Neural progenitor cell (in vitro differentiated cells): ENCODE results near the gene TSPAN2. TPM values are rescaled to one million over a fixed set of nuclear protein-coding genes. Genes with fewer than 3 reads are reported as not detected.

Experiments used
- DNase-seq: peaks from one replicate; pipeline ENCODE4 v3.0.0-alpha.2; 2016; ENCODE audit warnings: low spot score
- H2AFZ ChIP-seq: fragments of 200-600 bp; sonication (generic); replicated peaks from 2 replicates; pipeline ENCODE4 v1.6.1; 2016; ENCODE audit warnings: antibody characterized with exemption
- H3F3A ChIP-seq: fragments of 200-600 bp; sonication (generic); 2 replicates; pipeline ENCODE4 v1.6.1; 2016; ENCODE audit warnings: antibody characterized with exemption, low read depth
- H3K27ac ChIP-seq: fragments of 200-600 bp; sonication (generic); 2 replicates; pipeline ENCODE4 v1.5.1; 2016; ENCODE audit warnings: mild to moderate bottlenecking
- H3K27me3 ChIP-seq: fragments of 200-600 bp; sonication (generic); 2 replicates; pipeline ENCODE4 v1.6.1; 2016; ENCODE audit warnings: mild to moderate bottlenecking, moderate library complexity
- H3K36me3 ChIP-seq: fragments of 200-600 bp; sonication (generic); 2 replicates; pipeline ENCODE4 v1.5.1; 2016
- H3K4me1 ChIP-seq: fragments of 200-600 bp; sonication (generic); 2 replicates; pipeline ENCODE4 v1.6.1; 2016; ENCODE audit warnings: mixed run types
- H3K4me2 ChIP-seq: fragments of 200-600 bp; sonication (generic); 2 replicates; pipeline ENCODE4 v1.6.1; 2016
- H3K4me3 ChIP-seq: fragments of 200-600 bp; sonication (generic); 2 replicates; pipeline ENCODE4 v1.5.1; 2016
- H3K79me2 ChIP-seq: fragments of 200-600 bp; sonication (generic); 2 replicates; pipeline ENCODE4 v1.6.1; 2016; ENCODE audit warnings: low read depth
- H3K9ac ChIP-seq: fragments of 200-600 bp; sonication (generic); 2 replicates; pipeline ENCODE4 v1.6.1; 2016
- H3K9me3 ChIP-seq: fragments of 200-600 bp; sonication (generic); 2 replicates; pipeline ENCODE4 v1.5.1; 2016; ENCODE audit warnings: low read depth
- H4K20me1 ChIP-seq: fragments of 200-600 bp; sonication (generic); 2 replicates; pipeline ENCODE4 v1.6.1; 2016; ENCODE audit warnings: low read depth
- H3K27ac Mint-ChIP-seq: 3 replicates; pipeline ENCODE4 v1.8.0; 2021; ENCODE audit warnings: mixed read lengths
- H3K27me3 Mint-ChIP-seq: 2 replicates; pipeline ENCODE4 v1.8.0; 2022; ENCODE audit warnings: low read depth, mild to moderate bottlenecking, inconsistent platforms, moderate library complexity, mixed read lengths; ENCODE audit not compliant: insufficient read depth
- H3K36me3 Mint-ChIP-seq: 3 replicates; pipeline ENCODE4 v1.8.0; 2021; ENCODE audit warnings: mixed read lengths
- H3K4me1 Mint-ChIP-seq: 3 replicates; pipeline ENCODE4 v1.8.0; 2021; ENCODE audit warnings: mixed read lengths
- H3K4me3 Mint-ChIP-seq: 3 replicates; pipeline ENCODE4 v1.8.0; 2021; ENCODE audit warnings: mild to moderate bottlenecking, moderate library complexity, mixed read lengths
- H3K9me3 Mint-ChIP-seq: 3 replicates; pipeline ENCODE4 v1.8.0; 2020; ENCODE audit warnings: mixed read lengths
- EZH2 ChIP-seq: fragments of 200-600 bp; sonication (generic); IDR thresholded peaks from 2 replicates; pipeline ENCODE4 v1.6.1; 2017; ENCODE audit warnings: antibody characterized with exemption, mild to moderate bottlenecking, moderate library complexity
- EZH2phosphoT487 ChIP-seq: fragments of 200-600 bp; sonication (generic); IDR thresholded peaks from 2 replicates; pipeline ENCODE4 v1.6.1; 2017; ENCODE audit warnings: antibody characterized with exemption
- total RNA-seq: library from RNA; depleted of rRNA; stranded (reverse); fragments of >200 nt; gene quantifications from 2 replicates; pipeline ENCODE4 v1.2.3, GENCODE V29; 2015; ENCODE audit warnings: low replicate concordance
- TF ChIP-seq, protein P1 (sequence below): fragments of 200-600 bp; sonication (generic); IDR thresholded peaks from 2 replicates; pipeline ENCODE4 v1.5.1; 2017; ENCODE audit warnings: antibody characterized with exemption, mild to moderate bottlenecking

Gene TSPAN2
- total RNA-seq, 1 donor from 2014 or later = 19.7 TPM

DNA sequence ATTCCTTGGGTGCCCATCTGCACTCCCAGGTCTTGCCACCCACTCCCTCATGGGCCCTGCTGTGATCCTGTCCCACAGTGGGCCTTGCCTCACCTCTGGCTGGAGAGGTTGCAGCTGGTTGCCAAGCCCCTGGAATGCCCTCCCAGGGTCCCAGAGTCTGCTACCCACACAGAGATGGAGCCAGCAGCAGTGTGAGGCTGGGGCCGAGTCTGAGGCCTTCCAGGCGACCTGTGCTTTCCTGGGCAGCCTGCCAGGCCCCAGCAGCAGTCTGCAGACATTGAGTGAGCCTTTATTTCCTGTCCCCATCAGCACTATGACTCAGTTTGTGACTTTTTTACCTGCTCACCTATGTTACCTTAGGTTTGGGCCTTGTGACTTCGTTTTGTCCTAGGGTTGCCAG lies 25.0 kb upstream of the TSPAN2 start:
- Histone ChIP-seq H3K27me3 (no peaks in the 10 kb centered on the region), H3K27ac (no peak overlapping the region), H2AFZ (no peak overlapping the region), H3K79me2 (no peaks in the 10 kb centered on the region), H3K4me1 (no peaks in the 10 kb centered on the region), H3K9ac (no peak overlapping the region), H3K4me3 (no peak overlapping the region), H3F3A (no peaks in the 10 kb centered on the region), H3K4me2 (no peak overlapping the region), H3K9me3 (no peaks in the 10 kb centered on the region), H3K36me3 (no peaks in the 10 kb centered on the region), H4K20me1 (no peaks in the 10 kb centered on the region)
- no peak for DNase-seq
- Mint-ChIP-seq H3K4me3 (no peak overlapping the region), H3K27me3 (peaks cover 4% of the 10 kb centered on the region), H3K4me1 (peaks cover 7% of the 10 kb centered on the region), H3K36me3 (no peaks in the 10 kb centered on the region), H3K9me3 (peaks cover 3% of the 10 kb centered on the region), H3K27ac (no peak overlapping the region)
- TF ChIP-seq, protein P1, sequence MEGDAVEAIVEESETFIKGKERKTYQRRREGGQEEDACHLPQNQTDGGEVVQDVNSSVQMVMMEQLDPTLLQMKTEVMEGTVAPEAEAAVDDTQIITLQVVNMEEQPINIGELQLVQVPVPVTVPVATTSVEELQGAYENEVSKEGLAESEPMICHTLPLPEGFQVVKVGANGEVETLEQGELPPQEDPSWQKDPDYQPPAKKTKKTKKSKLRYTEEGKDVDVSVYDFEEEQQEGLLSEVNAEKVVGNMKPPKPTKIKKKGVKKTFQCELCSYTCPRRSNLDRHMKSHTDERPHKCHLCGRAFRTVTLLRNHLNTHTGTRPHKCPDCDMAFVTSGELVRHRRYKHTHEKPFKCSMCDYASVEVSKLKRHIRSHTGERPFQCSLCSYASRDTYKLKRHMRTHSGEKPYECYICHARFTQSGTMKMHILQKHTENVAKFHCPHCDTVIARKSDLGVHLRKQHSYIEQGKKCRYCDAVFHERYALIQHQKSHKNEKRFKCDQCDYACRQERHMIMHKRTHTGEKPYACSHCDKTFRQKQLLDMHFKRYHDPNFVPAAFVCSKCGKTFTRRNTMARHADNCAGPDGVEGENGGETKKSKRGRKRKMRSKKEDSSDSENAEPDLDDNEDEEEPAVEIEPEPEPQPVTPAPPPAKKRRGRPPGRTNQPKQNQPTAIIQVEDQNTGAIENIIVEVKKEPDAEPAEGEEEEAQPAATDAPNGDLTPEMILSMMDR = no peak
- TF ChIP-seq EZH2phosphoT487 (no peak), EZH2 (no peak)

DNA sequence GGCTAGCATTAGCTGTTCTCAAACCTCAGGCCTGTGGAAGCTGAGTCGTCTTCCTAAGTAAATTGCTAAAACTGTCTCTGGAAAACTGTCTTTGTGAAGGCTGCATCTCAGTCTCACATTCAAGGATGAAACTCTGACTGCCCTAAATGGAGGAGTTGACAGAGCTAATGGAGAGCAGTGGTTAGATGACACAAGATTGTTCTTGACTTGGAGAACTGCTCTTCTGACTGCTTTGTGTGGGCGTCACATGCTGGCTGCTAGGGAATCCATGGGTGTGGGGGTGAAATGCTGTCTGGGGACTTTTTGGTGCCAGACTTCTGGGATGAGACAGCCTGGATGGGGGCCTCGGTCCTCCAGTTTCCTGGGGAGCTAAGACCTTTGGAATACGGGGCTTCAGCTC lies 24.5 kb upstream of the TSPAN2 start:
- Mint-ChIP-seq H3K27ac (no peak overlapping the region), H3K27me3 (peaks cover 4% of the 10 kb centered on the region), H3K9me3 (peaks cover 7% of the 10 kb centered on the region), H3K4me1 (peaks cover 7% of the 10 kb centered on the region), H3K36me3 (no peaks in the 10 kb centered on the region), H3K4me3 (no peak overlapping the region)
- Histone ChIP-seq H2AFZ (no peak overlapping the region), H4K20me1 (no peaks in the 10 kb centered on the region), H3K4me1 (no peaks in the 10 kb centered on the region), H3K9me3 (no peaks in the 10 kb centered on the region), H3K4me3 (no peak overlapping the region), H3K9ac (no peak overlapping the region), H3K36me3 (no peaks in the 10 kb centered on the region), H3F3A (no peaks in the 10 kb centered on the region), H3K27me3 (no peaks in the 10 kb centered on the region), H3K27ac (no peak overlapping the region), H3K79me2 (no peaks in the 10 kb centered on the region), H3K4me2 (no peak overlapping the region)
- no peak for TF ChIP-seq EZH2phosphoT487
- DNase-seq = no peak

DNA sequence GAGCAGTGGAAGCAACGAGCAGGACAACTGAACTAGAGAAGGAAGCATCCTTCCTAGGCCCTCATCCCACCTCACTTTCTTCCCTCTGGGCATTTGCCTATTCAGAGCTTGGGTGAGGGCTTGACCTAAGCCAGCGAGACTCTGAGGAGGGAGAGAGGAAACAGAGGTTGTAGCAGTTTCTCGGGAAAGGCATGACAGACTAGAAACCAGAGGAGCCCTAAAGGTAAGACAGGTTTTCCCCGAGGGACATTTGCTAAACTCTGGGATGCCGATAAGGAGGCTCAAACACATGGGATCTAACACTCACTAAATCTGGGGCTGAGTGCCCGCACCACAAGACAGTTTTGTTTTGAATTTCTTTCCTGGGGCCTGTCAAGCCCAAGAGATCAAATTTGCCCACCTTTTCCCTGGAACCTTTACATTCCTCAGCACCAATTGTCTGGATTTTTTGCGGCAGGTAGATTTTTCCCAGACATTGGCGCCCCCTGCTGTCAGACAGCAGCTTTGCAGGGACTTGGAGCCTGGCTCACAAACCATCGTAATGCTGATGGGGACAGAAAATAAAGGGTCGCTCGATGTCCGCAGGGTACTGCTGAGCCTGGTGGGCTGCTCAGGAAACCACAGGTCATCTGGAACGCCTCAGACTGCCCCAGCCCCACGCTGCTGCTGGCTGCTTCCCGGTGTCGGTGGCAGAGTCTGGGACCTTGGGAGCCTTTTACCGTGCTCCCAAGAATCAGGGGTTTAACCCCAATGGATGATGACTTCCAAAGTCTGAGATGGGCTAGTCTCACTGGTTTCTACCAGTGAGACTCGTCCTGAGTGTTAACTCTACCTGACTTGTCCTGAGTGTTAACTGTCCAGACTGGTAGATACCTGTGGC lies 23.4 kb upstream of the TSPAN2 start:
- Histone ChIP-seq H3K9ac (no peak overlapping the region), H2AFZ (peak overlapping the region; percentile 94), H3K79me2 (no peaks in the 10 kb centered on the region), H3K27ac (no peak overlapping the region), H3K4me2 (peak overlapping the region; percentile 17), H3K9me3 (no peaks in the 10 kb centered on the region), H3K36me3 (no peaks in the 10 kb centered on the region), H3F3A (no peaks in the 10 kb centered on the region), H3K4me1 (no peaks in the 10 kb centered on the region), H4K20me1 (no peaks in the 10 kb centered on the region), H3K27me3 (no peaks in the 10 kb centered on the region), H3K4me3 (no peak overlapping the region)
- Mint-ChIP-seq H3K4me3 (no peak overlapping the region), H3K36me3 (no peaks in the 10 kb centered on the region), H3K27me3 (peaks cover 4% of the 10 kb centered on the region), H3K9me3 (peaks cover 7% of the 10 kb centered on the region), H3K27ac (no peak overlapping the region), H3K4me1 (peaks cover 7% of the 10 kb centered on the region)
- no peak for TF ChIP-seq EZH2phosphoT487
- no peak for TF ChIP-seq EZH2
- TF ChIP-seq, protein P1 = no peak
- DNase-seq = peak; percentile 69
